Activated CD4-positive, CD25-positive, alpha-beta regulatory T cell (primary cell): Measurements from ENCODE around the gene NRG2.

Experiments
- DNase-seq, 4 experiments: peaks; one replicate each; lab custom pipeline; 2025; lab: John Stamatoyannopoulos, UW

NRG2 gene

GRCh38 chr5:140042643-140043507 lies at the start of gene NRG2:
NRG2 (minus strand) TSS chr5:140043299.
- DNase-seq: peak in 3 of 4 experiments; percentile 8 to 20 (median 19)

GRCh38 chr5:140090251-140090650 lies 47.2 kb upstream of the NRG2 start:
- no peak for DNase-seq

- DNase-seq: no peak
These were observed 41.4 kb upstream of the NRG2 start for GRCh38 chr5:140084541-140084940.

- no peak for DNase-seq
These were observed 40.6 kb upstream of the NRG2 start for GRCh38 chr5:140083650-140084049.

- DNase-seq: no peak
These were observed 40.0 kb upstream of the NRG2 start for GRCh38 chr5:140083120-140083519.

GRCh38 chr5:140076788-140077187 lies 33.7 kb upstream of the NRG2 start:
- DNase-seq: no peak

GRCh38 chr5:140076142-140076541 lies 33.0 kb upstream of the NRG2 start:
- DNase-seq: no peak

GRCh38 chr5:140075371-140075770 lies 32.3 kb upstream of the NRG2 start:
- DNase-seq: no peak

GRCh38 chr5:140073296-140073695 lies 30.2 kb upstream of the NRG2 start:
- DNase-seq: no peak

GRCh38 chr5:140072812-140073211 lies 29.7 kb upstream of the NRG2 start:
- DNase-seq: no peak

- DNase-seq: no peak
These were observed 17.7 kb upstream of the NRG2 start for GRCh38 chr5:140060816-140061215.

- DNase-seq: no peak
These were observed 15.3 kb upstream of the NRG2 start for GRCh38 chr5:140058212-140058932.

- no peak for DNase-seq
These were observed 13.8 kb upstream of the NRG2 start for GRCh38 chr5:140056880-140057279.

GRCh38 chr5:140055152-140055551 lies 12.1 kb upstream of the NRG2 start:
- no peak for DNase-seq

- DNase-seq: no peak
These were observed 11.1 kb upstream of the NRG2 start for GRCh38 chr5:140054086-140054689.

GRCh38 chr5:140051950-140052349 lies 8.9 kb upstream of the NRG2 start:
- DNase-seq: no peak

- DNase-seq: no peak
These were observed 6.6 kb upstream of the NRG2 start for GRCh38 chr5:140049713-140050112.

- DNase-seq: no peak
These were observed 6.1 kb upstream of the NRG2 start for GRCh38 chr5:140049205-140049604.

GRCh38 chr5:140044041-140044440 lies 942 bp upstream of the NRG2 start:
- DNase-seq: no peak

GRCh38 chr5:140043508-140043872 lies 391 bp upstream of the NRG2 start:
- DNase-seq: no peak

- no peak for DNase-seq
These were observed 781 bp downstream of the NRG2 start for GRCh38 chr5:140042393-140042642.

- no peak for DNase-seq
These were observed 1.4 kb downstream of the NRG2 start for GRCh38 chr5:140041492-140042392.
